Psoas muscle (tissue), 8 donors: ENCODE measurements around the gene NFKB2. TPM values are rescaled to one million over a fixed set of nuclear protein-coding genes. Genes with fewer than 3 reads are reported as not detected.

Experiments used
- ATAC-seq, 4 donors: fragments of 200-7000 bp; cut with Tn5 transposase; one replicate each; pipeline ENCODE4 v1.9.1; 2020; ENCODE audit warnings: moderate library complexity in 3 of 4, mild to moderate bottlenecking in 2 of 4
- DNase-seq, 2 donors: peaks; one replicate each; pipeline ENCODE4 v3.0.0-alpha.2; 2020
- H3K27ac ChIP-seq: fragments of 200-600 bp; one replicate; pipeline ENCODE4 v1.8.0; 2022
- H3K27me3 ChIP-seq, 3 donors: fragments of 200-600 bp in 1 of 3; one replicate each; pipeline versions ENCODE4 v1.6.1 to v1.8.0; 2013 to 2022; ENCODE audit warnings: low read length in 2 of 3, mild to moderate bottlenecking in 2 of 3, moderate library complexity in 1 of 3; ENCODE audit not compliant: insufficient read depth in 3 of 3
- H3K36me3 ChIP-seq, 2 donors: fragments of 200-600 bp in 1 of 2; one replicate each; pipeline versions ENCODE4 v1.6.1 to v1.8.0; 2013 to 2022; ENCODE audit warnings: low read depth in 1 of 2, mild to moderate bottlenecking in 1 of 2, moderate library complexity in 1 of 2; ENCODE audit not compliant: insufficient read depth in 1 of 2
- H3K4me1 ChIP-seq: fragments of 200-600 bp; one replicate; pipeline ENCODE4 v1.8.0; 2022
- H3K4me3 ChIP-seq: fragments of 200-600 bp; one replicate; pipeline ENCODE4 v1.8.0; 2022; ENCODE audit warnings: mild to moderate bottlenecking
- H3K9me3 ChIP-seq: fragments of 200-600 bp; one replicate; pipeline ENCODE4 v1.8.0; 2022
- WGBS, 3 donors: extraction: QIAGEN DNeasy Blood & Tissue Kit; methylation state at CpG; one replicate each; pipeline versions ENCODE4 v1.1.6 to v1.1.7; 2013; 5-methylcytosine and 5-hydroxymethylcytosine counted together
- intact Hi-C, 2 donors: fragments of 100-400 bp; cut with DNase I; formaldehyde crosslinking; loops; one replicate each; pipeline versions ENCODE4 v1.11.0 to v1.14.2; 2022
- polyA plus RNA-seq, 3 donors: library from polyadenylated mRNA; stranded (reverse); fragments of 200-250 nt; gene quantifications; one replicate each; pipeline ENCODE4 v1.2.3, GENCODE V29; 2013
- total RNA-seq, 4 donors: library from RNA; stranded (reverse); fragmentation: NEBNext Ultra II Directional in 2 of 4; extraction: Animal tissue kit (Norgen Biotek cat#: 25700) in 2 of 4; gene quantifications; one replicate each; pipeline versions ENCODE4 v1.2.1 to v1.2.4, GENCODE V29; 2021 to 2023
- TF ChIP-seq, protein P1 (sequence below): fragments of 200-600 bp; IDR thresholded peaks from one replicate; pipeline ENCODE4 v1.8.0; 2022; ENCODE audit warnings: antibody characterized with exemption
- donor health status: healthy with polysubstance abuse.
- donor health status: DM: no; HTN: no; CAD: no; lungs with moderate emphysema.
- donor health status: Bipolar disorder and iron deficiency.
- donor health status: healthy.
- donor health status: DM: yes; HTN: yes; CAD: no.
- donor health status: DM: no; HTN: no; CAD: no.
- donor health status: DM: no; HTN: no; CAD: no.
- donor health status: DM: yes; HTN: yes; CAD: no.

The NFKB2 gene
- total and polyA plus RNA-seq, 7 donors: 8.3 to 86.0 (median 12.6) TPM

GRCh38 chr10:102375867-102376266, 19.6 kb upstream of the NFKB2 start:
- H3K9me3 ChIP-seq: peaks cover 4% of the 10 kb centered on the region
- intact Hi-C loops: no loop called here
- H3K4me3 ChIP-seq: no peak overlapping the region
- peaks cover 13 to 100% of the 10 kb centered on the region in 2 donors for H3K36me3 ChIP-seq
- TF ChIP-seq, protein P1, sequence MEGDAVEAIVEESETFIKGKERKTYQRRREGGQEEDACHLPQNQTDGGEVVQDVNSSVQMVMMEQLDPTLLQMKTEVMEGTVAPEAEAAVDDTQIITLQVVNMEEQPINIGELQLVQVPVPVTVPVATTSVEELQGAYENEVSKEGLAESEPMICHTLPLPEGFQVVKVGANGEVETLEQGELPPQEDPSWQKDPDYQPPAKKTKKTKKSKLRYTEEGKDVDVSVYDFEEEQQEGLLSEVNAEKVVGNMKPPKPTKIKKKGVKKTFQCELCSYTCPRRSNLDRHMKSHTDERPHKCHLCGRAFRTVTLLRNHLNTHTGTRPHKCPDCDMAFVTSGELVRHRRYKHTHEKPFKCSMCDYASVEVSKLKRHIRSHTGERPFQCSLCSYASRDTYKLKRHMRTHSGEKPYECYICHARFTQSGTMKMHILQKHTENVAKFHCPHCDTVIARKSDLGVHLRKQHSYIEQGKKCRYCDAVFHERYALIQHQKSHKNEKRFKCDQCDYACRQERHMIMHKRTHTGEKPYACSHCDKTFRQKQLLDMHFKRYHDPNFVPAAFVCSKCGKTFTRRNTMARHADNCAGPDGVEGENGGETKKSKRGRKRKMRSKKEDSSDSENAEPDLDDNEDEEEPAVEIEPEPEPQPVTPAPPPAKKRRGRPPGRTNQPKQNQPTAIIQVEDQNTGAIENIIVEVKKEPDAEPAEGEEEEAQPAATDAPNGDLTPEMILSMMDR: no peak
- no peaks in the 10 kb centered on the region for H3K4me1 ChIP-seq
- ATAC-seq (no peak), DNase-seq (no peak)
- H3K27me3 ChIP-seq: no peaks in the 10 kb centered on the region
- WGBS, 3 donors: 79 to 84% (median 81%) methylated on average over 2 of the region's 2 CpGs
- H3K27ac ChIP-seq: no peak overlapping the region

DNA sequence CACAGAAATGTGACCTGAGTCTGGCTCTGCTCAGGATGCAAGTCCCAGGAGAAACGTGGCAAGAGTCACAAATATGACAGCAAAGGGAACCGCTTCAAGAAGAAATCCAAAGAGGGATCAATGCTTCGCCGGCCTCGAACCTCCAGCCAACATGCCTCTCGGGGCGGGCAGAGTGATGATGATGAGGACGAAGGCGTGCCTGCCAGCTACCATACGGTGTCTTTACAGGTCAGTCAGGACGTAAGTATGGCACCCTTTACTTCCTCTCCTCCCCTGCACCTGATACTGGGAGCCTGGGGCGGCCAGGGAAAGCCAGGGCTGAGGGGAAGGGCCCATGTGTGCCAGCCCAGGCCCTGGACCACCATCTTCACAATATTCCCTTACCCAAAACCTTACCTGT, 18.6 kb upstream of the NFKB2 start:
- Histone ChIP-seq H3K4me3 (no peak overlapping the region), H3K27ac (no peak overlapping the region), H3K9me3 (no peaks in the 10 kb centered on the region), H3K4me1 (no peaks in the 10 kb centered on the region), H3K36me3 (peaks cover 12 to 100% of the 10 kb centered on the region in 2 donors), H3K27me3 (no peaks in the 10 kb centered on the region)
- TF ChIP-seq, protein P1: no peak
- WGBS, 3 donors: 89 to 92% (median 91%) methylated on average over 11 to 12 of the region's 12 CpGs
- DNase-seq: no peak
- intact Hi-C loops: no loop called here
- no peak for ATAC-seq

- Histone ChIP-seq H3K36me3 (peaks cover 9 to 92% of the 10 kb centered on the region in 2 donors), H3K9me3 (no peaks in the 10 kb centered on the region), H3K27me3 (no peaks in the 10 kb centered on the region), H3K4me1 (no peaks in the 10 kb centered on the region), H3K27ac (no peak overlapping the region), H3K4me3 (no peak overlapping the region)
- ATAC-seq: no peak
- intact Hi-C loops: no loop called here
- 92 to 98% (median 97%) methylated on average over 6 of the region's 6 CpGs for WGBS, 3 donors
- DNase-seq: no peak
- TF ChIP-seq, protein P1: no peak
Measured at GRCh38 chr10:102379383-102379782, 16.1 kb upstream of the NFKB2 start.

DNA sequence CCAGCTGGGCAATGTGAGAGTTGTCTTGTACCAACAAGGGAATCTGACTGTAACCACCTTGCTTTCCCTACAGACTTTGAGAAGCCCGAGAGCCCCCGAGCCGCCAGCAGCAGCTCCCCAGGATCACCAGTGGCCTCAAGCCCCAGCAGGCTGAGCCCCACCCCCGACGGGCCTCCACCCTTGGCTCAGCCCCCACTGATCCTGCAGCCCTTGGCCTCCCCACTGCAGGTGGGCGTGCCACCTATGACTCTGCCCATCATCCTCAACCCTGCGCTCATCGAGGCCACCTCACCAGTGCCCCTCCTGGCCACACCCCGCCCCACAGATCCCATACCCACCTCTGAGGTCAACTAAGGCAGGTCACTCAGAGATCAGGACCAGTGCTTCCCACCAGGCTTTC, 13.5 kb upstream of the NFKB2 start:
- TF ChIP-seq, protein P1: no peak
- H3K36me3 ChIP-seq: peaks cover 9 to 66% of the 10 kb centered on the region in 2 donors
- no peaks in the 10 kb centered on the region for H3K9me3 ChIP-seq
- intact Hi-C loops: no loop called here
- H3K27me3 ChIP-seq: no peaks in the 10 kb centered on the region
- no peak for DNase-seq
- H3K4me3 ChIP-seq: no peak overlapping the region
- no peaks in the 10 kb centered on the region for H3K4me1 ChIP-seq
- WGBS, 3 donors: 85 to 87% (median 86%) methylated on average over 9 of the region's 9 CpGs
- no peak for ATAC-seq
- no peak overlapping the region for H3K27ac ChIP-seq

DNA sequence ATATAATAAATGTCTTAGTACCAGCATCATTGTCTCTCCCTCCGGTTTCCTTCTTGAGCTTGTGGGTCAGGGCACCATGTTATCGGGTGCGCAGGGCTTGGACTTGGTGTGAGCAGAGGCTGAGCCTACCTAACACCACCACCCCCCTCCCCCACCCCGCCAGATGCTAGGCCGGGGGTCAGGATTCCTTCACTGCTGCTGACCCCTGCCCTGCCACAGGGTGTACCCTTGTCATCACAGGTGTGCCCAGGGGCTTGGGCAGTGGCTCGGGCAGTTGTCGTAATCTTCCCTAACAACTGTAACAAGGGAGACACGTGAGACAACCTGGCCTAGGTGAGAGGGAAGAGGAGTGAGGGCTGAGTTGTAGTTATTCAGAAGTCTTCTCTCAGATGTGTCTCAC, 12.6 kb upstream of the NFKB2 start:
- H3K36me3 ChIP-seq: peaks cover 9 to 57% of the 10 kb centered on the region in 2 donors

More for the DNA sequence above, 12.6 kb upstream of the NFKB2 start:
- Histone ChIP-seq H3K9me3 (no peaks in the 10 kb centered on the region), H3K4me3 (no peak overlapping the region), H3K27ac (no peak overlapping the region), H3K27me3 (no peaks in the 10 kb centered on the region), H3K4me1 (no peaks in the 10 kb centered on the region)
- TF ChIP-seq, protein P1: no peak
- intact Hi-C loops: no loop called here
- ATAC-seq (no peak), DNase-seq (no peak)
- 89 to 93% (median 91%) methylated on average over 8 of the region's 8 CpGs for WGBS, 3 donors
